Measurements from ENCODE around the gene RFC2.

- TF ChIP-seq, protein P1, sequence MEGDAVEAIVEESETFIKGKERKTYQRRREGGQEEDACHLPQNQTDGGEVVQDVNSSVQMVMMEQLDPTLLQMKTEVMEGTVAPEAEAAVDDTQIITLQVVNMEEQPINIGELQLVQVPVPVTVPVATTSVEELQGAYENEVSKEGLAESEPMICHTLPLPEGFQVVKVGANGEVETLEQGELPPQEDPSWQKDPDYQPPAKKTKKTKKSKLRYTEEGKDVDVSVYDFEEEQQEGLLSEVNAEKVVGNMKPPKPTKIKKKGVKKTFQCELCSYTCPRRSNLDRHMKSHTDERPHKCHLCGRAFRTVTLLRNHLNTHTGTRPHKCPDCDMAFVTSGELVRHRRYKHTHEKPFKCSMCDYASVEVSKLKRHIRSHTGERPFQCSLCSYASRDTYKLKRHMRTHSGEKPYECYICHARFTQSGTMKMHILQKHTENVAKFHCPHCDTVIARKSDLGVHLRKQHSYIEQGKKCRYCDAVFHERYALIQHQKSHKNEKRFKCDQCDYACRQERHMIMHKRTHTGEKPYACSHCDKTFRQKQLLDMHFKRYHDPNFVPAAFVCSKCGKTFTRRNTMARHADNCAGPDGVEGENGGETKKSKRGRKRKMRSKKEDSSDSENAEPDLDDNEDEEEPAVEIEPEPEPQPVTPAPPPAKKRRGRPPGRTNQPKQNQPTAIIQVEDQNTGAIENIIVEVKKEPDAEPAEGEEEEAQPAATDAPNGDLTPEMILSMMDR (IDR thresholded peaks at IDR 0.05): no peak
- TF ChIP-seq POLR2A (IDR thresholded peaks at IDR 0.05): no peak
Measured at GRCh38 chr7:74219416-74219815, 34.8 kb downstream of the RFC2 start.

Data from right lobe of liver (tissue), 4 donors.